H9 (cell line): ENCODE measurements around the gene PDE4DIP. TPM values are rescaled to one million over a fixed set of nuclear protein-coding genes. Genes with fewer than 3 reads are reported as not detected.
"Not testable (repeated sequence)": the region's sequence is repeated elsewhere in the genome, so short reads cannot be mapped to it uniquely, and the experiment has no call there.

Experiments
- DNase-seq: peaks from one replicate; pipeline ENCODE4 v3.0.0-alpha.2; 2017
- H2AFZ ChIP-seq: one replicate; pipeline ENCODE4 v1.6.1; 2013; ENCODE audit warnings: mild to moderate bottlenecking, low read length, control low read depth, moderate library complexity
- H2AK5ac ChIP-seq: 2 replicates; pipeline ENCODE4 v1.6.1; 2013; ENCODE audit warnings: low read length, control low read depth, mixed read lengths; ENCODE audit not compliant: insufficient read length
- H2BK120ac ChIP-seq: one replicate; pipeline ENCODE4 v1.6.1; 2013; ENCODE audit warnings: low read depth, mild to moderate bottlenecking, low read length, control low read depth, inconsistent platforms; ENCODE audit not compliant: poor library complexity, severe bottlenecking
- H2BK12ac ChIP-seq: 2 replicates; pipeline ENCODE4 v1.6.1; 2013; ENCODE audit warnings: low read length, control low read depth, mixed read lengths, low read depth; ENCODE audit not compliant: insufficient read length
- H2BK15ac ChIP-seq: 2 replicates; pipeline ENCODE4 v1.6.1; 2013; ENCODE audit warnings: low read depth, low read length, control low read depth
- H2BK20ac ChIP-seq: one replicate; pipeline ENCODE4 v1.6.1; 2013; ENCODE audit warnings: low read depth, mild to moderate bottlenecking, low read length, control low read depth, inconsistent platforms; ENCODE audit not compliant: poor library complexity, severe bottlenecking
- H2BK5ac ChIP-seq: 2 replicates; pipeline ENCODE4 v1.6.1; 2013; ENCODE audit warnings: low read length, control low read depth, mixed read lengths; ENCODE audit not compliant: insufficient read length
- H3K14ac ChIP-seq: 2 replicates; pipeline ENCODE4 v1.6.1; 2013; ENCODE audit warnings: low read length, control low read depth; ENCODE audit not compliant: insufficient read depth
- H3K18ac ChIP-seq: 2 replicates; pipeline ENCODE4 v1.6.1; 2013; ENCODE audit warnings: low read depth, mild to moderate bottlenecking, mixed read lengths, low read length, control low read depth; ENCODE audit not compliant: insufficient read length
- H3K23ac ChIP-seq: 2 replicates; pipeline ENCODE4 v1.6.1; 2013; ENCODE audit warnings: low read length, control low read depth, mixed read lengths, low read depth; ENCODE audit not compliant: insufficient read length
- H3K23me2 ChIP-seq: 2 replicates; pipeline ENCODE4 v1.6.1; 2013; ENCODE audit warnings: low read depth, mild to moderate bottlenecking, mixed read lengths, low read length, control low read depth; ENCODE audit not compliant: insufficient read length, poor library complexity, severe bottlenecking
- H3K27ac ChIP-seq: 2 replicates; pipeline ENCODE4 v1.5.1; 2013; ENCODE audit warnings: low read length, control low read depth, mixed read lengths, low read depth; ENCODE audit not compliant: insufficient read length
- H3K27me3 ChIP-seq: 2 replicates; pipeline ENCODE4 v1.6.1; 2013; ENCODE audit warnings: low read length, control low read depth, inconsistent platforms; ENCODE audit not compliant: insufficient read depth
- H3K4ac ChIP-seq: 2 replicates; pipeline ENCODE4 v1.6.1; 2013; ENCODE audit warnings: low read depth, mild to moderate bottlenecking, control low read depth, inconsistent platforms, low read length, moderate library complexity
- H3K4me1 ChIP-seq: 2 replicates; pipeline ENCODE4 v1.6.1; 2013; ENCODE audit warnings: low read length, control low read depth, inconsistent platforms; ENCODE audit not compliant: insufficient read depth
- H3K4me2 ChIP-seq: 2 replicates; pipeline ENCODE4 v1.6.1; 2013; ENCODE audit warnings: low read length, control low read depth, mixed read lengths; ENCODE audit not compliant: insufficient read length, insufficient read depth
- H3K56ac ChIP-seq: 2 replicates; pipeline ENCODE4 v1.6.1; 2013; ENCODE audit warnings: low read depth, mild to moderate bottlenecking, mixed read lengths, low read length, control low read depth; ENCODE audit not compliant: insufficient read length
- H3K79me1 ChIP-seq: 2 replicates; pipeline ENCODE4 v1.6.1; 2013; ENCODE audit warnings: low read depth, mild to moderate bottlenecking, moderate library complexity, low read length, control low read depth, inconsistent platforms; ENCODE audit not compliant: insufficient read depth, poor library complexity, severe bottlenecking
- H3K79me2 ChIP-seq: 2 replicates; pipeline ENCODE4 v1.6.1; 2013; ENCODE audit warnings: low read length, control low read depth, inconsistent platforms; ENCODE audit not compliant: insufficient read depth
- H3K9ac ChIP-seq: 2 replicates; pipeline ENCODE4 v1.6.1; 2013; ENCODE audit warnings: low read length, control low read depth, mixed read lengths; ENCODE audit not compliant: insufficient read length; ENCODE audit errors: extremely low read depth
- H3K9me3 ChIP-seq: one replicate; pipeline ENCODE4 v1.6.1; 2013; ENCODE audit warnings: low read depth, low read length, inconsistent platforms; ENCODE audit not compliant: control insufficient read depth
- H3T11ph ChIP-seq: one replicate; pipeline ENCODE4 v1.6.1; 2013; ENCODE audit warnings: mild to moderate bottlenecking, low read length, control low read depth, inconsistent platforms
- H4K20me1 ChIP-seq: one replicate; pipeline ENCODE4 v1.6.1; 2013; ENCODE audit not compliant: control insufficient read depth, insufficient read length, insufficient read depth
- H4K5ac ChIP-seq: 2 replicates; pipeline ENCODE4 v1.6.1; 2013; ENCODE audit warnings: low read depth, mild to moderate bottlenecking, mixed read lengths, low read length, control low read depth; ENCODE audit not compliant: insufficient read length
- H4K8ac ChIP-seq: replicated peaks from 2 replicates; pipeline ENCODE4 v1.6.1; 2013; ENCODE audit warnings: low read length, control low read depth, mixed read lengths, low read depth; ENCODE audit not compliant: insufficient read length
- H4K91ac ChIP-seq: 2 replicates; pipeline ENCODE4 v1.6.1; 2013; ENCODE audit warnings: low read depth, mild to moderate bottlenecking, moderate library complexity, mixed read lengths, low read length, control low read depth; ENCODE audit not compliant: insufficient read length
- H3K27ac Mint-ChIP-seq, 3 experiments: 2 replicates in 2 of 3; 3 replicates in 1 of 3; pipeline ENCODE4 v1.8.0; 2020 to 2021; ENCODE audit warnings: mixed read lengths in 3 of 3, mild to moderate bottlenecking in 1 of 3, moderate library complexity in 1 of 3
- H3K27me3 Mint-ChIP-seq: 2 replicates; pipeline ENCODE4 v1.8.0; 2021; ENCODE audit warnings: low read depth, mild to moderate bottlenecking, moderate library complexity, mixed read lengths
- H3K36me3 Mint-ChIP-seq, 3 experiments: 2 replicates in 2 of 3; 3 replicates in 1 of 3; pipeline ENCODE4 v1.8.0; 2020 to 2021; ENCODE audit warnings: low read depth in 3 of 3, mixed read lengths in 3 of 3; ENCODE audit not compliant: insufficient read depth in 1 of 3
- H3K4me1 Mint-ChIP-seq, 2 experiments: 2 replicates each; pipeline ENCODE4 v1.8.0; 2020; ENCODE audit warnings: mixed read lengths in 2 of 2
- H3K4me3 Mint-ChIP-seq, 2 experiments: 2 replicates in 1 of 2; 3 replicates in 1 of 2; pipeline ENCODE4 v1.8.0; 2020 to 2021; ENCODE audit warnings: mild to moderate bottlenecking in 2 of 2, mixed read lengths in 2 of 2, moderate library complexity in 1 of 2
- H3K9me3 Mint-ChIP-seq, 2 experiments: 2 replicates in 1 of 2; 3 replicates in 1 of 2; pipeline ENCODE4 v1.8.0; 2020; ENCODE audit warnings: mild to moderate bottlenecking in 2 of 2, mixed read lengths in 2 of 2, moderate library complexity in 1 of 2
- WGBS: extraction: QIAGEN DNeasy Blood & Tissue Kit; methylation state at CpG from one replicate; pipeline ENCODE4 v1.1.7; 2013; ENCODE audit warnings: missing lambda C conversion rate, low lambda C conversion rate, mixed read lengths; ENCODE audit not compliant: insufficient read length; ENCODE audit errors: extremely low coverage; 5-methylcytosine and 5-hydroxymethylcytosine counted together
- total RNA-seq: library from RNA; stranded (reverse); gene quantifications from 2 replicates; pipeline ENCODE4 v1.2.1, GENCODE V29; 2021

The PDE4DIP gene
- total RNA-seq, 1 experiment from 2014 or later, result 15.7 TPM

GRCh38 chr1:148916222-148916621 is 72.0 kb downstream of the PDE4DIP start:
- not testable (repeated sequence) for H4K5ac ChIP-seq, H3K23ac ChIP-seq, H3K27ac Mint-ChIP-seq, H2BK15ac ChIP-seq, H2AFZ ChIP-seq, H2BK120ac ChIP-seq, H3K4me2 ChIP-seq, H3K4ac ChIP-seq, H3K4me1 ChIP-seq, DNase-seq, H4K20me1 ChIP-seq, H4K8ac ChIP-seq, H3K23me2 ChIP-seq, H3K27ac ChIP-seq, H3K56ac ChIP-seq, H3K14ac ChIP-seq, H3K36me3 Mint-ChIP-seq, H3K79me2 ChIP-seq, H2BK5ac ChIP-seq, H3T11ph ChIP-seq, H3K27me3 ChIP-seq, H2BK20ac ChIP-seq, H3K79me1 ChIP-seq, H3K27me3 Mint-ChIP-seq, H3K9me3 Mint-ChIP-seq, H3K9me3 ChIP-seq, H2BK12ac ChIP-seq, H3K4me3 Mint-ChIP-seq, H2AK5ac ChIP-seq, H3K18ac ChIP-seq, H4K91ac ChIP-seq, H3K9ac ChIP-seq, H3K4me1 Mint-ChIP-seq
- no CpG with 5 or more reads among the region's 2 CpGs for WGBS

GRCh38 chr1:148916695-148917348 is 72.6 kb downstream of the PDE4DIP start:
- not testable (repeated sequence) for H2AFZ ChIP-seq, H3K9ac ChIP-seq, H3K4me3 Mint-ChIP-seq, DNase-seq, H4K5ac ChIP-seq, H3K79me2 ChIP-seq, H3K79me1 ChIP-seq, H3K56ac ChIP-seq, H4K8ac ChIP-seq, H3T11ph ChIP-seq, H3K23me2 ChIP-seq, H3K4ac ChIP-seq, H2BK5ac ChIP-seq, H2BK12ac ChIP-seq, H2BK20ac ChIP-seq, H3K4me1 Mint-ChIP-seq, H3K27ac ChIP-seq, H3K4me2 ChIP-seq, H2AK5ac ChIP-seq, H3K9me3 Mint-ChIP-seq, H3K9me3 ChIP-seq, H3K4me1 ChIP-seq, H3K27ac Mint-ChIP-seq, H2BK120ac ChIP-seq, H4K91ac ChIP-seq, H4K20me1 ChIP-seq, H3K27me3 ChIP-seq, H2BK15ac ChIP-seq, H3K27me3 Mint-ChIP-seq, H3K23ac ChIP-seq, H3K14ac ChIP-seq, H3K36me3 Mint-ChIP-seq, H3K18ac ChIP-seq
- WGBS, result no CpG with 5 or more reads among the region's 4 CpGs
